ENCODE results near the gene EVPL.

The EVPL gene

DNA sequence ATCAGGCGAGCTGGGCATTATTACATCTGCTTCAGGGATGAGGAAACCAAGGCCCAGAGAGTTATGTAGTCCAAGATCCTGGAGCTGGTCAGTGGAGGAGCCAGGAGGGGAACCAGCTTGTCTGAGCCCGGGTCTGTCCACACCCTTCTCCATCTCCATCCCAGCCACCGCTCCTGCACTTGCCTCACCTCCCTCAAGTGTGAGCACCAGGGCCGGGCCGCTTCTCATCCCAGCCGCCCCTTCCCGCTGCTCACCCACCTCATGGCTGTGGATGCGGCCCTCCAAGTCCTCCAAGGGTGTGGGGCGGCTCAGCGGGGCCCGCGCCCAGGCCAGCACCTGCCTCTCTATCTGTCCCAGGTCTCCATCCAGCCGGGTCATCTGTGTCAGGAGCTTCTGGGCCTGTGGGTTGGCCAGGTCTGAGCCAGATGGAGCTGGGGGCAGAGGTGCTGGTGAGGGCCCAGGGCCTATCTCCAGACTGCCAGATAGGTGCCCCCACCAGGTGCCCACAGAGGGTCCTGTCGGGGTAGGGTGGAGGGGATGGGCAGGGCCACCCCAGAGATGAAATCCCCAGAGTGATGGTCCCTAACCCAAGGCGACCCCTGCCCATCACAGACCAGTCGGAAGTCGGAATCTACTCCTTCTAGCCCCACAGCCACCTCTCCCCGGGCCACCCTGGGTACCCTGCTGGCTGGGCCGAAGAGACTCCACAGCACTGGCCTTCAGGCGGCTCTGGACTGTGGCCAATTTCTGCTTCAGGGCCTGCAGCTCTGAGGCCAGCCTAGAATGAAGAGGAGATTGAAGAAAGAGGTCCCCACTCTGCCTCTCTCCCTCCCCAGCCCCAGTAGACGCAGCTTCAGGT lies 9.4 kb downstream of the EVPL start:
- no peak for DNase-seq

DNA sequence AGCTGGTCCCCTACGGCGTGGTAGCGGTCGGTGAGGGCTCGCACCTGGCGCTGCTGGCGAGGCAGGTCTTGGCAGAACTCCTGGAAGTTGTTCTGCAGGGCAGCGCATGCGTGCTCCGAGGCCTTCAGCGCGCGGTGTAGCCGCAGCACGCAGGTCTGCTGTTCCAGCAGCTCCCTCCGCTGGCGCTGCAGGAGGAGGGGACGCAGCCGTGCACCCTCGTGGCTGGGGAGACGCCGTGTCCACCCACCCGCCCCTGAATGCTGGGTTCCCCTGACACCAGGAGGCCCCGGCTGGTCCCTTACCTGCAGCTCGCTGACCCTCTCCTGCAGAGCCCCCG lies 12.2 kb downstream of the EVPL start:
- no peak for DNase-seq

GRCh38 chr17:76014100-76014924 lies 12.8 kb downstream of the EVPL start:
- peak; percentile 75 to 79 for DNase-seq

DNA sequence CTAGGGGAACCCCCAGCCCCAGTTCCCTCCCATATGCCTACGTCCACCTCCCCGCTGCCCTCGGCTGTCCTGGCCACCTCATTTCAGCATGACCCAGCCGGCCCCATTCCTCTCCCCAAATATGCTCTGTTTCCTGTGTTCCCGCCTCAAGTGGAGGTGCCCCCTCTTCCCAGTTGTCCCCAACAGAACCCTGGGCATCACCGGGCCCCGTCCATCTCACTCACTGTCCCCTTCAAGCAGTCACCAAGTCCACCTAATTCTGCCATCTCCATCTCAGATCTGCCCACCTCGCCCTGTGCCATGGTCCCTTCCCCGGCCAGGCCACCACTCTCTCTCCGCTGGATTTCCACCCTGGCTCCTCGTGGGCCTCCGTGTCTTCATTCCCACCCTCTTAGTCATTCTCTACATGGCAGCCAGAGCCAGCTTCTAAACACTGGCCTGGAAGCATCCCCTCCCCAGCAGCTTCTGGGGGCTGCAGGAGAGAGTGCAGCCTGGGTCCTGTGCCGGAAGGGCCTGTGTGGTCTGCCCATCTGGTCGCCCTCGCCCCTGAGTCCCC lies 13.7 kb downstream of the EVPL start:
- no peak for DNase-seq

- no peak for DNase-seq
Observed at GRCh38 chr17:76011951-76012350, 15.2 kb downstream of the EVPL start.

DNA sequence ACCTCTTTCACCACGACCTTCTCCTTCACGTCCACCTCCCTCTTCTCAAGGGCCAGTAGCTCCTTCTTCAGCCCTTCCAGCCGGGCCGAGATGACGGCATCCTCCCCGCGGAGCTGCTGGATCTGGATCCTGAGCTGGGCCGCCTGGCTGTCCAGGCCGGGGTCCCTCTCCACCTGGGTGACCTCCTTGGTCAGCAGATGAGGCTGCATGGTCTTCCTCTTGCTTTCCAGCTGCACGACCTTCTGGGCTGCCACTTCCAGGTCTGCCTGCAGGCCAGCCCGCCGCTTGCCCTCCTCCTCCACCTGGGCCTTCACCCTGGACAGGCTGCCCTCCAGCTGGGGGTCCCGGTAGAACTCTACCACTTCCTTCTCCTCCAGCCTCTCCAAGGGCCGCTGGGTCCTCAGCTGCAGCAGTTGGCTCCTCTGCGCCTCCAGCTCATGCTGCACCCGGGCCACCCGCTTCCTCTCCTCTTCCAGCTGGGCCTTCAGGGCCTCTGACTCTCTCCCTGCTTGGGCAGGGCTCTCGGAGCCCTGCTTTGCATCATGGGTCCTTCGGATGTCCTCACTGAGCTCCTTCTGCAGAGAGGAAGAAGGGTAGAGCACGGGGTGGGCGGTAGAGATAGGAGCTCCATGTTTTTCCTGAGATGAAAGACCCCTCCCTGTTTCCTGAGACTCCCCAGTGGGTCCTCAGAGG lies 17.0 kb downstream of the EVPL start:
- no peak for DNase-seq

DNA sequence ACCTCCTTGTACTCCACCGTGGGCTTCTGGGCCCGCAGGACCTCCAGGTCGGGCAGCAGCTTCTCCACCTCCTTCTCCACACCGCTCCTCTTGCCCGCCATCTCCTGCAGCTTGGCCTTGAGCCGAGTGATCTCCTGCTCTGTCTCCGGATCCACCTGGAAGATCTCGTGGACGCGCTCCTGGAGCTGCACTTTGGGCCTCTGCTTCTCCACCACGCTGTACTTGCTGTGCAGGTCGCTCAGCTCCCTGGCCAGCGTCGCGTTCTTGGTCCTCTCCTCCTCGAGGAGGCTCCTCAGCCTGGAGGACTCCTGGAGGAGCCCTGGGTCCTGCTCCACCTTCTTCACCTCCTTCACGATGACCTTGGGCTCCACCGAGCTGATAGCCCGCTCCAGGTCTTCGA lies 17.7 kb downstream of the EVPL start:
- no peak for DNase-seq

DNA sequence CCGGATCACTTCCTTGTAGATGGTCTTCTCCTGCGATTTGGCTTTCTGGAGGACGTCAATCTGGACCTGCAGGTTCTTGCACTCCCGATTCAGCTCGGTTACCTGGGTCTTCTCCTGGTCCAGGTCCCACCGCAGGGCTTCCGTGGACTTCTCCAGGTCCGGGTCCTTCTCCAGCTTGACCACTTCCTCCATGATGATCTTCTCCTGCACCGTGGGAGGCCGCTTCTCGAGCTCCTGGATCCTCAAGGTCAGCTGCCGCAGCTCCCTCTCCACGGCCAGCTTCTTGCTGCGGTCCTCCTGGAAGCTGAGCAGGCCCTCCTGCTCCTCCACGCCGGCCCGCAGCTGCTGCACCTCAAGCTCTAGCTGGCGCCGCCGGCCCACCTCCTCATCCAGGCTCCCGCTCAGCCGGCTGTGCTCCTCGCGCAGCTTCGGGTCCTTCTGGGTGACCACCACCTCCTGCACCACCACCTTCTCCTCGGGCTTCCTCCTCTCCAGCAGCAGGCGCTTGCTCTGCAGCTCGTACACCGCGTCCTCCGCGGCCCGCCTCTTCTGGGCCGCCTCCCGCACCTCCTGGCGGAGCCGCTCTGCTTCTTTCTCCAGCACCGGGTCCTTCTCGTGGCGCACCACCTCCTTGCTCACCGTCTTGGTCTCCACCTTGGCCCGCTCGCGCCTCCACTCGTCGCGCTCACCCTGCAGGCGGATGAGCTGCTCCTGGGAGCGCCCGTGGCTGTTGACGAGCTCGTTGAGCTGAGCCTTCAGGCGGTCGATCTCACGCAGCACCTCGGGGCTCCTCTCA lies 18.3 kb downstream of the EVPL start:
- no peak for DNase-seq

GRCh38 chr17:76008208-76008607 lies 18.9 kb downstream of the EVPL start:
- no peak for DNase-seq

GRCh38 chr17:76007850-76008165 lies 19.3 kb downstream of the EVPL start:
- no peak for DNase-seq

DNA sequence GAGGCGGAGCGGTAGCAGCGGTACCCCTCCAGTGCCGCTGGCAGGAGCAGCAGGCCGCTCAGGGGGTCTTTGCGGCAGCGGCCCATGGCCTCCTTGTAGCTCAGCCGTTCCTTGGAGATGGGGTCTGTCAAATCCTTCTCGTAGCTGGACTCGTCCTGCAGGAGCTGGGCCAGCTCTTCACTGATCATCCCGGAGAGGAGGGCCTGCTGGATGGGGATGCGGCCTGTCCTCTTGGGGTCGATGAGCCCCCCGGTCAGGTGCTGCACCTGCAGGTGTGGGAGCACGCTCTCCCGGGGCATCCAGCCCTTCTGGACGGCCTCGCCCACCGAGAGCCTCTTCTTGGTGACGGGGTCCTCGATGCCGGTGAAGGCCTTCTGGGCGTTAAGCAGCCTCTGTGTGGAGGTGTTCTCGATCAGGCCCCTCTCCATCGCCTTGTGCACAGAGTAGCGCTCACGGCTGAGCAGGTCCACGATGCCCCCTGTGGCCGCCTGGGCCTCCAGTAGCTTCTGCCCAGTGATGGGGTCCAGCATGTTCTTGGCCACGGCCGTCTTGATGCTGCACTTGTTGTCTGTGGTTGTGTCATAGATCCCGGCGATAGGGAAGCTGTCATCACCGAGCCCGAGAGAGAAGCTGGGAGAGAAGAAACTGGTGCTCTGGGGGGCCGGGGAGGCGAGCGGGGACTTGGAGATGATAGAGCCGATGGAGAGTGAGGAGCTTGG lies 19.8 kb downstream of the EVPL start:
- no peak for DNase-seq

GRCh38 chr17:76005263-76006149 lies 21.6 kb downstream of the EVPL start:
- DNase-seq: peak; percentile 91 to 92

DNA sequence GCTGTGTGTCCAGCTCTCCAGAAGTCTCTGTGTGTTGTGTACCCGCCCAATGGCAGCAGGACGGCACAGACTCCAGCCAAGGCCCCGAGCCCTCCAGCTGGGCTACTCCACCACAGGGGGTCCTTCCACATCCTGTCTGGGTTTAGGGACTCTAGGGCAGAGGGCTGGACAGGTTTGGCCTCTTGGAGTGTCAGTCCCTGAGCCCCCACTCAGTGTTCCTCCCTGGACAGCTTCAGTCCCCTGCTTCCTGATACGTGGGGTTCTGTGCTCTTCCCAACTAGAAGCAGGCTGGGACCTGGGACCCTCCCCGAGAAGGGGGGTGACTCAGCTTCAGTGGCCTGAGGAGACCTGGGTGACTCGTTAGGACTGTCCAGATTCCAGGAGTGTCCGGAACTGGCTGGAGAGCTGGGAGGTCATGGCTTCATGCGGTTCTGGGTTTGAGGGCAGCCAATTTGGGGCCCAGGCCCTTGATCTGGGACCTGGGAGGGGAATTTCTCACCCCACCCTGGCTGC lies 22.3 kb downstream of the EVPL start:
- no peak for DNase-seq

DNA sequence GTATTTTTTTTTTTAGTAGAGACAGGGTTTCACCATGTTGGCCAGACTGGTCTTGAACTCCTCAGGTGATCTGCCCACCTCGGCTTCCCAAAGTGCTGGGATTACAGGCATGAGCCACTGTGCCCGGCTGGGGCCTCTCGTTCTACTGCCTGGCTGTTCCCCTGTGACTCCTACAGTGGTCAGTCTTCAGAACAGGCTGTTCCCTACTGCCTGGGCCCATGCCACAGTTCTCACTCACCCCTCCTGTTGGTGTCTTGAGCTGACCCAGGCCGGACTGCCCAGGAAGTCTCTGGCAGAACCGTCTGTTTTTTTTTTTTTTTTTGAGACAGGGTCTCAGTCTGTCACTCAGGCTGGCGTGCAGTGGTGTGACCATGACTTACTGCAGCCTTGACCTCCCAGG lies 23.2 kb downstream of the EVPL start:
- no peak for DNase-seq

DNA sequence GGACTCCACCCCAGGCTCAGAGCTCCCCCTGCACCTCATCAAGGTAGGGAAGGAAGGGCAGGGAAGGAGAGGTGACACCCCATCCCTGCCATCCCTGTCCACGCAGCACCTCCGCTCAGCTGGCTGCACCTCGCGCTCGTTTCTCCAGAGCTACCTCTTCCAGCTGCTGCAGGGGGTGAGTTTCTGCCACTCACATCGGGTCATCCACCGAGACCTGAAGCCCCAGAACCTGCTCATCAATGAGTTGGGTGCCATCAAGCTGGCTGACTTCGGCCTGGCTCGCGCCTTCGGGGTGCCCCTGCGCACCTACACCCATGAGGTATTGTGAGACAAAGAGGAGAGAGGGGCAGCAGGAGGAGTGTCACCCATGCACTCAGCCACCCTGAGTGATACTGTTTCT lies 25.0 kb downstream of the EVPL start:
- no peak for DNase-seq

- DNase-seq: no peak
Observed at GRCh38 chr17:76000755-76001521, 26.2 kb downstream of the EVPL start, which contains the start of gene CDK3. Gene CDK3 (plus strand): TSS chr17:76000855. CDS start chr17:76001426, 571 bp downstream.

DNA sequence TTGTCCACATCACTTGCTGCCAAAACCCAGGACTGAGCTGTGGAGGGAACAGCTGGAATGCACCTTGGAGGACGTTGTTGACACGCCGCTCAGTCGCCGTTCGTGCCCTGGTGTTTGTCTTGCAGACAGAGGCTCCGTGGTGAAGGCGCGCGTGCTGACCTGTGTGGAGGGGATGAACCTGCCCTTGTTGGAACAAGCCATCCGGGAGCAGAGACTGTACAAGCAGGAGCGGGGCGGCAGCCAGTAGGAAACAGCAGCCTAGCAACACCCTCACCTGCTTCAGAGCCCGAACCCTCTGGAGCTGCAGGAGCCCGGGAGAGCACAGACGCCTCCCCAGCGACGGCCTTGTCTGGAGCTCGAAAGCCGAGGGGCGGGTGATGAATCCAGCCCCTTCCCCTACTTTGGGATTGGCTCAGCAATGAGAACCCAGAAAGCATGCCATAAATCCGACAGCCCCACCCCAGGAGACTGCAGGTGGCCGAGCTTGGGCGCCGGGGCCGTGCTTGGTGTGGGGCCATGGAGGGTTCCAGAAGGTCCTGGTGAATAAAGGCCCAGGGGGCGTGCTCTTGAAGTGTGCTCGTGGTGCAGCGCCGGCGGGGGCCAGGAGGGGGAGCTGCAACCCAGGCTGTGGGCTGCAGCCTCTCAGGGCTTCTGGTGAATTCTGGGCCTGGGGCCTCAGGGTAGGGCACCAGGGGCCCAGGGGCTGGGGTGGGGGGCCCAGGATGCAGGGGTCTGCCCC lies 26.9 kb downstream of the EVPL start:
- peak; percentile 75 to 76 for DNase-seq

GRCh38 chr17:75998327-75998795 lies 28.7 kb downstream of the EVPL start:
- DNase-seq: no peak
